ENCODE results near the gene VAMP5.

GRCh38 chr2:85583667-85584353 lies 421 bp upstream of the VAMP5 start:
- TF ChIP-seq ZNF431 (CRISPR knock-in tag; IDR thresholded peaks at IDR 0.05) (no peak), POLR2AphosphoS5 (IDR thresholded peaks at IDR 0.05; ENCODE audit: control insufficient read depth, insufficient read depth, low read depth, low read length) (no peak), PHF8 (IDR thresholded peaks at IDR 0.05; ENCODE audit: borderline replicate concordance, low read length) (no peak), NR3C1 (CRISPR knock-in tag; IDR thresholded peaks at IDR 0.05) (no peak), EZH2 (IDR thresholded peaks at IDR 0.05; ENCODE audit: borderline replicate concordance, low read depth, low read length) (no peak), ZNF253 (CRISPR knock-in tag; conservative IDR thresholded peaks at IDR 0.05) (no peak), FOXP4 (CRISPR knock-in tag; IDR thresholded peaks at IDR 0.05; ENCODE audit: borderline replicate concordance) (no peak), CTCF (IDR thresholded peaks at IDR 0.05 in 2 of 3, conservative IDR thresholded peaks at IDR 0.05 in 1 of 3; ENCODE audit: insufficient read depth in 2 of 3, low read depth in 1 of 3, low read length in 3 of 3) (no peak), ZNF24 (IDR thresholded peaks at IDR 0.05) (no peak)
- TF ChIP-seq, protein P1, sequence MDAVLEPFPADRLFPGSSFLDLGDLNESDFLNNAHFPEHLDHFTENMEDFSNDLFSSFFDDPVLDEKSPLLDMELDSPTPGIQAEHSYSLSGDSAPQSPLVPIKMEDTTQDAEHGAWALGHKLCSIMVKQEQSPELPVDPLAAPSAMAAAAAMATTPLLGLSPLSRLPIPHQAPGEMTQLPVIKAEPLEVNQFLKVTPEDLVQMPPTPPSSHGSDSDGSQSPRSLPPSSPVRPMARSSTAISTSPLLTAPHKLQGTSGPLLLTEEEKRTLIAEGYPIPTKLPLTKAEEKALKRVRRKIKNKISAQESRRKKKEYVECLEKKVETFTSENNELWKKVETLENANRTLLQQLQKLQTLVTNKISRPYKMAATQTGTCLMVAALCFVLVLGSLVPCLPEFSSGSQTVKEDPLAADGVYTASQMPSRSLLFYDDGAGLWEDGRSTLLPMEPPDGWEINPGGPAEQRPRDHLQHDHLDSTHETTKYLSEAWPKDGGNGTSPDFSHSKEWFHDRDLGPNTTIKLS (IDR thresholded peaks at IDR 0.05; ENCODE audit: borderline replicate concordance, low read depth), result no peak

Data from K562 (cell line).